Neuronal stem cell (in vitro differentiated cells): ENCODE results near the gene DOCK3.

ENCODE experiments used
- DNase-seq: peaks from one replicate; pipeline ENCODE4 v3.0.0-alpha.2; 2013; ENCODE audit warnings: low spot score
- H2AFZ ChIP-seq: one replicate; pipeline ENCODE4 v1.6.1; 2013; ENCODE audit warnings: mild to moderate bottlenecking, low read length, inconsistent platforms
- H2AK5ac ChIP-seq: 2 replicates; pipeline ENCODE4 v1.6.1; 2013; ENCODE audit warnings: low read depth, mild to moderate bottlenecking, inconsistent platforms, low read length, moderate library complexity, mixed read lengths
- H2BK120ac ChIP-seq: 2 replicates; pipeline ENCODE4 v1.6.1; 2013; ENCODE audit warnings: low read depth, mild to moderate bottlenecking, inconsistent platforms, low read length, moderate library complexity, mixed read lengths
- H2BK12ac ChIP-seq: one replicate; pipeline ENCODE4 v1.6.1; 2013; ENCODE audit warnings: low read length, inconsistent platforms
- H2BK15ac ChIP-seq: 2 replicates; pipeline ENCODE4 v1.6.1; 2013; ENCODE audit warnings: mild to moderate bottlenecking, low read length, inconsistent platforms, mixed read lengths
- H2BK5ac ChIP-seq: one replicate; pipeline ENCODE4 v1.6.1; 2013; ENCODE audit warnings: inconsistent platforms, mild to moderate bottlenecking, low read length, moderate library complexity
- H3K14ac ChIP-seq: one replicate; pipeline ENCODE4 v1.6.1; 2013; ENCODE audit warnings: low read length, inconsistent platforms
- H3K18ac ChIP-seq: 2 replicates; pipeline ENCODE4 v1.6.1; 2013; ENCODE audit warnings: low read length, inconsistent platforms
- H3K23ac ChIP-seq: 2 replicates; pipeline ENCODE4 v1.6.1; 2013; ENCODE audit warnings: low read depth, mild to moderate bottlenecking, mixed read lengths, low read length, inconsistent platforms; ENCODE audit not compliant: poor library complexity
- H3K27ac ChIP-seq: replicated peaks from 3 replicates; pipeline ENCODE4 v1.5.1; 2013; ENCODE audit warnings: low read length, inconsistent platforms
- H3K27me3 ChIP-seq, 3 experiments: 2 replicates each; pipeline ENCODE4 v1.6.1; 2013; ENCODE audit warnings: low read length in 3 of 3, mild to moderate bottlenecking in 2 of 3, inconsistent platforms in 1 of 3, low read depth in 1 of 3, mixed read lengths in 1 of 3, moderate library complexity in 1 of 3; ENCODE audit not compliant: control insufficient read depth in 3 of 3, insufficient read depth in 3 of 3
- H3K36me3 ChIP-seq, 2 donors: replicated peaks in 1 of 2; 2 replicates each; pipeline ENCODE4 v1.6.1; 2013; ENCODE audit warnings: low read length in 2 of 2; ENCODE audit not compliant: control insufficient read depth in 2 of 2, insufficient read depth in 2 of 2
- H3K4ac ChIP-seq: 2 replicates; pipeline ENCODE4 v1.6.1; 2013; ENCODE audit warnings: inconsistent platforms, mild to moderate bottlenecking, low read length, moderate library complexity
- H3K4me1 ChIP-seq, 2 donors: 1 replicate in 1 of 2; 2 replicates in 1 of 2; pipeline ENCODE4 v1.6.1; 2013; ENCODE audit warnings: low read length in 2 of 2, low read depth in 1 of 2; ENCODE audit not compliant: control insufficient read depth in 2 of 2, insufficient read depth in 1 of 2
- H3K4me2 ChIP-seq: one replicate; pipeline ENCODE4 v1.6.1; 2013; ENCODE audit warnings: mild to moderate bottlenecking, low read length, inconsistent platforms; ENCODE audit not compliant: insufficient read depth, poor library complexity, severe bottlenecking
- H3K4me3 ChIP-seq, 2 donors: 2 replicates each; pipeline ENCODE4 v1.5.1; 2013; ENCODE audit warnings: low read length in 2 of 2, mild to moderate bottlenecking in 2 of 2, inconsistent platforms in 1 of 2, moderate library complexity in 1 of 2
- H3K79me1 ChIP-seq: one replicate; pipeline ENCODE4 v1.6.1; 2013; ENCODE audit warnings: low read depth, mild to moderate bottlenecking, inconsistent platforms, low read length, moderate library complexity
- H3K9ac ChIP-seq: one replicate; pipeline ENCODE4 v1.6.1; 2013; ENCODE audit warnings: mild to moderate bottlenecking, low read depth, low read length, inconsistent platforms; ENCODE audit not compliant: poor library complexity
- H3K9me3 ChIP-seq, 2 donors: replicated peaks in 1 of 2; 2 replicates each; pipeline versions ENCODE3 to v1.6.1; 2013; ENCODE audit warnings: low read length in 2 of 2, mild to moderate bottlenecking in 2 of 2, inconsistent platforms in 1 of 2, low read depth in 1 of 2, mixed read lengths in 1 of 2, moderate library complexity in 1 of 2; ENCODE audit not compliant: control insufficient read depth in 2 of 2, insufficient read depth in 1 of 2
- H4K8ac ChIP-seq: one replicate; pipeline ENCODE4 v1.6.1; 2013; ENCODE audit warnings: low read depth, mild to moderate bottlenecking, inconsistent platforms, low read length, moderate library complexity
- H4K91ac ChIP-seq: one replicate; pipeline ENCODE4 v1.6.1; 2013; ENCODE audit warnings: low read length, low read depth, mild to moderate bottlenecking, inconsistent platforms; ENCODE audit not compliant: poor library complexity
- WGBS, 2 donors: extraction: QIAGEN DNeasy Blood & Tissue Kit; methylation state at CpG; one replicate each; pipeline ENCODE4 v1.1.7; 2013; ENCODE audit warnings: missing lambda C conversion rate in 2 of 2, mixed read lengths in 1 of 2; ENCODE audit not compliant: insufficient read length in 2 of 2, insufficient replicate concordance in 1 of 2; ENCODE audit errors: extremely low coverage in 2 of 2; 5-methylcytosine and 5-hydroxymethylcytosine counted together

DOCK3 gene

GRCh38 chr3:51379301-51379700 is 704.6 kb downstream of the DOCK3 start:
- no peak overlapping the region for H3K23ac ChIP-seq
- no CpG with 5 or more reads among the region's 8 CpGs for WGBS, 2 donors
- no peak for DNase-seq

DNA sequence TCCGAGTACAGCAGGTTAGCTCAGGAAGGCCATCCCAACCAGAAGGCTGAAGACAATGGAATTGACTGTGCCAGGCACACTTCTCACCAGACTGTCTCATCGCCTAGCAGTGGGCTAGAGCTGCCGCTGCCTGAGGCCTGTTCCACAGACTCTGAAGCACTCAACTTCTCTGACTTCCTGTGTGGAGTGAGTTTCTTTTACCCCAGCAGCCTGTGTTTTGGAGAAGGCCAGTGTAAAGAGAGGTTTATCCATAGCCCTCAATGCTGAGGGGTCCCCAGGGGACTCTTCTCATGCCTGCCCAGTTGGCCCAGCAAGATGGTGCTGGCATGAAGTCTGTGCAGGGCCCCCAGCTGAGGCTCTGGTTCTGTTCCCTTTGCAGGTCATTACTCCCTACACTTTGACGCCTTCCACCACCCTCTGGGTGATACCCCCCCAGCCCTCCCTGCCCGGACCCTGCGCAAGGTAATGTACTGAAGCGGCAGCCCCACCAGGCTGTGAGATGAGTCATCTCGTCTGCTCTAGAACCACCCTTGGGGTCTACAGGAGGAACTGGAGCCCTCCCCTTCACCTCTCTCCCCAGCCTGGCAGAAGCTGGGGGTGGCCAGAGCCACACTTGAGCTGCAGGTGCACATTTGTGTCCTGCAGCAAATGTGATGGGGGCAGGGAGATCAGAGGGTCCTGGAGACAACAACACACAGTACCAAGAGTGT is 705.2 kb downstream of the DOCK3 start:
- H3K4ac ChIP-seq: no peak overlapping the region
- H3K27ac ChIP-seq: no peak overlapping the region
- no peak overlapping the region for H3K18ac ChIP-seq
- no peak overlapping the region for H2BK5ac ChIP-seq
- H3K23ac ChIP-seq: no peak overlapping the region
- no peak overlapping the region for H4K91ac ChIP-seq
- peaks cover 0 to 4% of the 10 kb centered on the region in 2 donors for H3K4me1 ChIP-seq
- no peak overlapping the region for H4K8ac ChIP-seq
- no peak overlapping the region for H3K9ac ChIP-seq
- H3K36me3 ChIP-seq: peaks cover 0 to 9% of the 10 kb centered on the region in 2 donors
- H3K4me2 ChIP-seq: no peak overlapping the region
- no peak overlapping the region for H2BK12ac ChIP-seq
- H3K27me3 ChIP-seq: peaks cover 0 to 23% (median 0%) of the 10 kb centered on the region in 3 experiments
- no peak overlapping the region for H3K4me3 ChIP-seq
- H2AFZ ChIP-seq: no peak overlapping the region
- no peak overlapping the region for H2AK5ac ChIP-seq
- no peaks in the 10 kb centered on the region for H3K79me1 ChIP-seq
- WGBS, 2 donors: no CpG with 5 or more reads among the region's 8 CpGs
- no peak overlapping the region for H2BK15ac ChIP-seq
- H3K9me3 ChIP-seq: no peaks in the 10 kb centered on the region
- H3K14ac ChIP-seq: no peak overlapping the region
- no peak overlapping the region for H2BK120ac ChIP-seq
- DNase-seq: no peak

More at GRCh38 chr3:51379301-51379700, 704.6 kb downstream of the DOCK3 start:
- Histone ChIP-seq H2AK5ac (no peak overlapping the region), H4K91ac (no peak overlapping the region), H3K14ac (no peak overlapping the region), H3K27me3 (peaks cover 0 to 27% (median 0%) of the 10 kb centered on the region in 3 experiments), H3K27ac (no peak overlapping the region), H2BK12ac (no peak overlapping the region), H3K4me2 (no peak overlapping the region), H3K79me1 (no peaks in the 10 kb centered on the region), H2BK120ac (no peak overlapping the region), H3K4me3 (no peak overlapping the region), H3K18ac (no peak overlapping the region), H3K9ac (no peak overlapping the region), H4K8ac (no peak overlapping the region), H2BK5ac (peak overlapping the region; percentile 43), H2AFZ (no peak overlapping the region), H2BK15ac (no peak overlapping the region), H3K9me3 (no peaks in the 10 kb centered on the region), H3K4me1 (peaks cover 0 to 4% of the 10 kb centered on the region in 2 donors), H3K4ac (no peak overlapping the region), H3K36me3 (peaks cover 0 to 12% of the 10 kb centered on the region in 2 donors)

DNA sequence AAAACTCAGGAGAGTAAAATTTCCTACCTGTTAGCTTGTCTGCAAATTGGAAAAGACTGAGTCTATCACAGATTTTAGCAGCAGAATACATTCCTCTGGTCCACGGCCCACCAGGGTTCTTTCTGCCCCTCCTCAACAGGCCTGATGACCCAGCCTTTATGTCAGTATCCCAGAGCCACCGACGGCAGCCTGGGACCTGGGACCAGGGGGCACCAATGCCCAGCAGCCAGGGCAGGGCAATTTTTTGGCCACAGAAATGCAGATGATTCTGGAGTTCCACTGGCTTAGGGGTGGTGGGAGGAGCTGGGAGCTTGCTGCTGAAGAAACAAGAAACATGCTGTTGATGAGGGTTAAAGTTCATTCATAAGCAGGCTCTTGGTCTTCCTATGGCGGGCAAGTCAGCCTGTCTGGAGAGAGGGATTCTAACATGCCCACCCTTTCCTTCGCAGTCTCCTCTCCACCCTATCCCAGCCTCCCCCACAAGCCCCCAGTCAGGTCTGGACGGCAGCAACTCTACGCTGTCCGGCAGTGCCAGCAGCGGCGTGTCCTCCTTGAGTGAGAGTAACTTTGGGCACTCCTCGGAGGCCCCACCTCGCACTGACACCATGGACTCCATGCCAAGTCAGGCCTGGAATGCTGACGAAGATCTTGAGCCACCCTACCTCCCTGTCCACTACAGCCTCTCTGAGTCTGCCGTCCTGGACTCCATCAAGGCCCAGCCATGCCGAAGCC is 706.0 kb downstream of the DOCK3 start:
- Histone ChIP-seq H4K91ac (no peak overlapping the region), H3K27me3 (peaks cover 0 to 18% (median 0%) of the 10 kb centered on the region in 3 experiments), H2BK12ac (no peak overlapping the region), H3K79me1 (no peaks in the 10 kb centered on the region), H3K4me1 (peaks cover 0 to 4% of the 10 kb centered on the region in 2 donors), H2BK15ac (no peak overlapping the region), H3K18ac (no peak overlapping the region), H2BK120ac (no peak overlapping the region), H3K9ac (peak overlapping the region; percentile 33), H3K14ac (no peak overlapping the region), H3K4ac (no peak overlapping the region), H3K9me3 (no peaks in the 10 kb centered on the region), H3K27ac (no peak overlapping the region), H2BK5ac (no peak overlapping the region), H3K36me3 (peaks cover 0 to 9% of the 10 kb centered on the region in 2 donors), H3K23ac (no peak overlapping the region), H2AK5ac (no peak overlapping the region), H2AFZ (no peak overlapping the region), H3K4me3 (no peak overlapping the region), H4K8ac (no peak overlapping the region), H3K4me2 (no peak overlapping the region)
- no CpG with 5 or more reads among the region's 15 CpGs for WGBS, 2 donors
- DNase-seq: no peak

DNA sequence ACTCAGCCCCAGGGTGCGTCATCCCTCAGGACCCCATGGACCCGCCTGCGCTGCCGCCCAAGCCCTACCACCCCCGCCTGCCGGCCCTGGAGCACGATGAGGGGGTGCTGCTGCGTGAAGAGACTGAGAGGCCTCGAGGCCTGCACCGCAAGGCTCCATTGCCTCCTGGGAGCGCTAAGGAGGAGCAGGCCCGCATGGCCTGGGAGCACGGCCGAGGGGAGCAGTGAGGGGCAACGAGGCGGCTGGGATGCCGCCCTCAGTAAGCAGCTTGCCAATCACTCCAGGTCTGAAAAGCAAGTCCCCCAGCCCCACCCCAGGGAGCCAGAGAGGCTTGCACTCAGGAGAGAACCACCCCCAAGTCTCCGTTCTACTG is 706.6 kb downstream of the DOCK3 start:
- no peak overlapping the region for H2BK120ac ChIP-seq
- no peak overlapping the region for H2AFZ ChIP-seq
- H3K9me3 ChIP-seq: no peaks in the 10 kb centered on the region
- H3K79me1 ChIP-seq: no peaks in the 10 kb centered on the region
- no peak overlapping the region for H2AK5ac ChIP-seq
- H4K8ac ChIP-seq: no peak overlapping the region
- no peak overlapping the region for H3K18ac ChIP-seq
- peaks cover 4 to 7% of the 10 kb centered on the region in 2 donors for H3K36me3 ChIP-seq
- no peak overlapping the region for H3K23ac ChIP-seq
- DNase-seq: no peak
- H3K9ac ChIP-seq: peak overlapping the region; percentile 33
- no peak overlapping the region for H3K4me3 ChIP-seq
- H3K27ac ChIP-seq: no peak overlapping the region
- WGBS, 2 donors: no CpG with 5 or more reads among the region's 18 CpGs
- H2BK12ac ChIP-seq: no peak overlapping the region
- no peak overlapping the region for H3K14ac ChIP-seq
- H4K91ac ChIP-seq: no peak overlapping the region
- no peak overlapping the region for H3K4me2 ChIP-seq
- H3K4me1 ChIP-seq: peaks cover 2 to 8% of the 10 kb centered on the region in 2 donors
- H2BK15ac ChIP-seq: no peak overlapping the region
- H3K4ac ChIP-seq: no peak overlapping the region
- no peak overlapping the region for H2BK5ac ChIP-seq
- H3K27me3 ChIP-seq: peaks cover 0 to 15% (median 0%) of the 10 kb centered on the region in 3 experiments
